Measurements from ENCODE around the gene MPHOSPH8.

Gene MPHOSPH8

GRCh38 chr13:19633479-19634255, at the start of gene MPHOSPH8:
Gene MPHOSPH8, plus strand, starts transcription at chr13:19633659. Its CDS starts 90 bp downstream, at chr13:19633749.
- peak; percentile 93 to 97 for DNase-seq

GRCh38 chr13:19586904-19587634, 46.4 kb upstream of the MPHOSPH8 start:
- peak; percentile 75 to 79 for DNase-seq

- DNase-seq, result peak in 1 of 2 donors; percentile 66
Observed at GRCh38 chr13:19587635-19588300, 45.7 kb upstream of the MPHOSPH8 start.

GRCh38 chr13:19589312-19589711, 44.1 kb upstream of the MPHOSPH8 start:
- DNase-seq, result no peak

- DNase-seq, result no peak
Observed at GRCh38 chr13:19590423-19590822, 43.0 kb upstream of the MPHOSPH8 start.

- no peak for DNase-seq
Observed at GRCh38 chr13:19591864-19592263, 41.6 kb upstream of the MPHOSPH8 start.

GRCh38 chr13:19592657-19593180, 40.7 kb upstream of the MPHOSPH8 start:
- DNase-seq, result no peak

GRCh38 chr13:19596086-19596485, 37.4 kb upstream of the MPHOSPH8 start:
- no peak for DNase-seq

GRCh38 chr13:19596960-19597361, 36.5 kb upstream of the MPHOSPH8 start:
- DNase-seq, result no peak

GRCh38 chr13:19597523-19597922, 35.9 kb upstream of the MPHOSPH8 start:
- no peak for DNase-seq

- DNase-seq, result peak; percentile 9 to 19
Observed at GRCh38 chr13:19601749-19602725, 31.4 kb upstream of the MPHOSPH8 start.

GRCh38 chr13:19604306-19604705, 29.2 kb upstream of the MPHOSPH8 start:
- no peak for DNase-seq

- DNase-seq, result no peak
Observed at GRCh38 chr13:19605161-19605955, 28.1 kb upstream of the MPHOSPH8 start.

- DNase-seq, result no peak
Observed at GRCh38 chr13:19606152-19606551, 27.3 kb upstream of the MPHOSPH8 start.

- no peak for DNase-seq
Observed at GRCh38 chr13:19606737-19607136, 26.7 kb upstream of the MPHOSPH8 start.

- DNase-seq, result no peak
Observed at GRCh38 chr13:19607523-19608078, 25.9 kb upstream of the MPHOSPH8 start.

- DNase-seq, result peak in 1 of 2 donors; percentile 23
Observed at GRCh38 chr13:19618977-19619376, 14.5 kb upstream of the MPHOSPH8 start.

- no peak for DNase-seq
Observed at GRCh38 chr13:19622193-19622592, 11.3 kb upstream of the MPHOSPH8 start.

- no peak for DNase-seq
Observed at GRCh38 chr13:19624265-19624664, 9.2 kb upstream of the MPHOSPH8 start.

GRCh38 chr13:19632915-19633478, 462 bp upstream of the MPHOSPH8 start:
- no peak for DNase-seq
